ENCODE data around the gene ZBTB21.

ZBTB21 gene

GRCh38 chr21:41993744-41994143 lies 16.4 kb downstream of the ZBTB21 start:
- Histone ChIP-seq H3K4me3 (no peak overlapping the region), H3K27ac (peak overlapping the region in 1 of 2 donors; percentile 36)
- peak; percentile 31 for DNase-seq (ENCODE audit: low spot score)
- TF ChIP-seq CTCF (IDR thresholded peaks at IDR 0.05) = no peak

GRCh38 chr21:41992576-41992975 lies 17.6 kb downstream of the ZBTB21 start:
- TF ChIP-seq CTCF (IDR thresholded peaks at IDR 0.05) = no peak
- no peak overlapping the region for H3K4me3 ChIP-seq
- no peak overlapping the region for H3K27ac ChIP-seq
- peak; percentile 19 for DNase-seq (ENCODE audit: low spot score)

- TF ChIP-seq CTCF (IDR thresholded peaks at IDR 0.05) = no peak
- no peak overlapping the region for H3K4me3 ChIP-seq
- peak; percentile 49 for DNase-seq (ENCODE audit: low spot score)
- no peak overlapping the region for H3K27ac ChIP-seq
Observed at GRCh38 chr21:41991659-41992058, 18.5 kb downstream of the ZBTB21 start.

GRCh38 chr21:41989698-41990097 lies 20.5 kb downstream of the ZBTB21 start:
- Histone ChIP-seq H3K4me3 (no peak overlapping the region), H3K27ac (no peak overlapping the region)
- no peak for TF ChIP-seq CTCF (IDR thresholded peaks at IDR 0.05)
- no peak for DNase-seq (ENCODE audit: low spot score)

- no peak overlapping the region for H3K4me3 ChIP-seq
- H3K27ac ChIP-seq = no peak overlapping the region
- no peak for DNase-seq (ENCODE audit: low spot score)
- no peak for TF ChIP-seq CTCF (IDR thresholded peaks at IDR 0.05)
Observed at GRCh38 chr21:41987310-41987709, 22.9 kb downstream of the ZBTB21 start.

- Histone ChIP-seq H3K27ac (no peak overlapping the region), H3K4me3 (no peak overlapping the region)
- TF ChIP-seq CTCF (IDR thresholded peaks at IDR 0.05) = no peak
- DNase-seq (ENCODE audit: low spot score) = no peak
Observed at GRCh38 chr21:41985662-41986416, 24.3 kb downstream of the ZBTB21 start.

GRCh38 chr21:41983229-41983628 lies 26.9 kb downstream of the ZBTB21 start:
- no peak for DNase-seq (ENCODE audit: low spot score)
- H3K27ac ChIP-seq = no peak overlapping the region
- no peak for TF ChIP-seq CTCF (IDR thresholded peaks at IDR 0.05)
- H3K4me3 ChIP-seq = no peak overlapping the region

Measured in coronary artery (tissue), 2 donors.